Muscle layer of colon (tissue), 2 donors: Measurements from ENCODE around the gene KRTAP5-3.
"Not testable (repeated sequence)": the region's sequence is repeated elsewhere in the genome, so short reads cannot be mapped to it uniquely, and the experiment has no call there.

ENCODE experiments used
- H3K27ac ChIP-seq: one replicate; pipeline ENCODE4 v1.7.0; 2013; ENCODE audit warnings: low read depth, mild to moderate bottlenecking, low read length, moderate library complexity
- H3K27me3 ChIP-seq, 2 donors: one replicate each; pipeline ENCODE4 v1.7.0; 2013; ENCODE audit warnings: low read length in 2 of 2, mild to moderate bottlenecking in 2 of 2; ENCODE audit not compliant: insufficient read depth in 2 of 2, control insufficient read depth in 1 of 2
- H3K36me3 ChIP-seq: one replicate; pipeline ENCODE4 v1.7.0; 2013; ENCODE audit warnings: mild to moderate bottlenecking, low read length; ENCODE audit not compliant: insufficient read depth
- H3K4me1 ChIP-seq: one replicate; pipeline ENCODE4 v1.7.0; 2013; ENCODE audit warnings: mild to moderate bottlenecking, low read length; ENCODE audit not compliant: insufficient read depth
- H3K4me3 ChIP-seq, 2 donors: one replicate each; pipeline ENCODE4 v1.7.0; 2013; ENCODE audit warnings: low read length in 2 of 2, low read depth in 1 of 2, mild to moderate bottlenecking in 1 of 2, moderate library complexity in 1 of 2
- H3K9ac ChIP-seq: one replicate; pipeline ENCODE4 v1.7.0; 2013; ENCODE audit warnings: low read length
- H3K9me3 ChIP-seq: one replicate; pipeline ENCODE4 v1.7.0; 2013; ENCODE audit warnings: mild to moderate bottlenecking, low read length
- donor health status: abdominal sarcoma.
- donor health status: Adenocarcinoma of cecum.

The KRTAP5-3 gene

DNA sequence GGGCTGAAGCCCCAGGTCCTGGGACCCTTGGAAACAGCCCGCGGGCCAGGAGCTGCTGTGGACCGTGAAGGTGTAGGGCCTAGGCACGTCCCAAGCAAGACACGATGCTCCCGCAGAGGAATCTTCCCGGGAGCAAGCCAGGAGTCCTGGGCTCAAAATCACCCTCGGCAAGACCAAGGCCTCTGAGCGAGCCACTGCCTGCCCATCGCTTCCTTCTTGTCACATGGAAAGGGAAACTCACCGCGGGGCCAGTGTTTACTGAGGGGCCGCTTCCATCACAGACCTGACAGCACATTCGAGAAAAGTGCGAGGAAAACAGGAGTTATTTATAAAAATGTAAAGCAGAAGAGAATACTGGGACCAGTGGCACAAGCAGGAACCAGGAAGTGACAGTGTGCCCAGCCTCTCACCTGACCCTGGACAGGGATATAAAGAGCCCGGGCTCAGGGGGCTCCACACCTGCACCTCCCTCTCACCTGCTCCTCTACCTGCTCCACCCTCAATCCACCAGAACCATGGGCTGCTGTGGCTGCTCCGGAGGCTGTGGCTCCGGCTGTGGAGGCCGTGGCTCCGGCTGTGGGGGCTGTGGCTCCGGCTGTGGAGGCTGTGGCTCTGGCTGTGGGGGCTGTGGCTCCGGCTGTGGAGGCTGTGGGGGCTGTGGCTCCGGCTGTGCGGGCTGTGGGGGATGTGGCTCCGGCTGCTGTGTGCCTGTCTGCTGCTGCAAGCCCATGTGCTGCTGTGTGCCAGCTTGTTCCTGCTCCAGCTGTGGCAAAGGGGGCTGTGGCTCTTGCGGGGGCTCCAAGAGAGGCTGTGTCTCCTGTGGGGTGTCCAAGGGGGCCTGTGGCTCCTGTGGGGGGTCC lies 21.3 kb upstream of the KRTAP5-3 start, which contains the start of gene KRTAP5-5:
Gene KRTAP5-5 (plus strand): TSS at position 450 of the 860 bp plus-strand sequence. CDS start 66 bp downstream, at position 516.
- Histone ChIP-seq H3K9ac (no peak within 1 kb of the TSS), H3K27me3 (peaks cover 10 to 18% of the 10 kb centered on the region in 2 donors), H3K4me3 (no peak within 1 kb of the TSS)

DNA sequence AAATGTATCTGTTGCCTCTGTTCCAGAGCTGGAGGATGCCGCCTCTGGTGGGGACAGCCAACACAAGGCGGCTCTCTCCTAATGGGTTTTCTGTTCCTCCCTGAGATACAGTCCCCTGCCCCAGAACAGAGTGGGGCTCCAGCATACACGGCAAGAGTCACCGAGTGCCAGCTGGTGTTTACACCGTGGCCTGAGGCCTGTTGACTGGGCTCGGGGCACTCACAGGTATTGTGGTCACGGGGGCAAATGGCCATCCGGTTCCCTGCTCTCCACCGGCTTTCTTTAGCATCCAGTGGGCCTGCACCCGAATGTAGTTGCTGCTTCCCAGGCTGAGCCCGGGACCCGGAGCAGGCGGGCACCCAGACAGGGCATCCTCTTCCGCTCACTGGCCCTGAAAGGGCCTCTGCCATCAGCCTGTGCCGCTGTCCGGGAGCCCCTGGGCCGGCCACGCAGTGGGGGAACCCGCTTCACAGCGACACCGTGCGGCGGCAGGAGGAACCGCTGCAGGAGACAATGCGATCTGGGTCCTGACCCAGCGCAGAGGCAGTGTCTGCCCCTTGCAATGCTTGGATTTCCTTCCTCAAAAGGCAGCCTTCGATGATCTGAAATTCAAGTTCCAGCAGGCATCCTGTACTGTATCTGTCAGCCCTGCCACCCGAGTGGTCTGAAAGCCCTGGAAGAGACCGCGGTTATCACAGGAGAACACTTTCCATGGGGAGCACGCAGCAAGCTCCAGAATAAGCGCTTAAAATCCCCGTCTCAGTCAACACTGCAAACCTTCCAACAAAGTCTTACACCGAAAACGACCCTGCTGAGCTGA lies 20.5 kb upstream of the KRTAP5-3 start:
- Histone ChIP-seq H3K9me3 (no peaks in the 10 kb centered on the region), H3K36me3 (no peaks in the 10 kb centered on the region), H3K27ac (no peak overlapping the region), H3K4me1 (no peaks in the 10 kb centered on the region), H3K9ac (no peak overlapping the region), H3K4me3 (no peak overlapping the region), H3K27me3 (peaks cover 10 to 18% of the 10 kb centered on the region in 2 donors)

More for the DNA sequence above, 21.3 kb upstream of the KRTAP5-3 start, which contains the start of gene KRTAP5-5:
- Histone ChIP-seq H3K27ac (no peak within 1 kb of the TSS), H3K9me3 (no peaks in the 10 kb centered on the region), H3K4me1 (no peaks in the 10 kb centered on the region), H3K36me3 (no peaks in the 10 kb centered on the region)

DNA sequence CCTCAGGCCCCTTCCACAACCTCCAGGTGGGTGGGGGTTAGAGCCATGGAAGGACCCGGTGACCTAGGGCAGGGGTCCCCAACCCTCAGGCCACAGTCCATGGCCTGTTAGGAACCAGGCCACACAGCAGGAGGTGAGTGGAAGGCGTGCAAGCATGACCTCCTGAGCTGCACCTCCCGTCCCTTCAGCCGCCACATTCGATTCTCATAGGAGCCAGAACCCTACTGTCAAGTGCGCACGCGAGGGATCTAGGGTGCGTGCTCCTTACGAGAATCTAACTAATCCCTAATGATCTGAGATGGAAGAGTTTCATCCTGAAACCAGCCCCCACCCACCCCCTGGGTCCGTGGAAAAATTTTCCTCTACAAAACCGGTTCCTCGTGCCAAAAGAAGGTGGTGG lies 17.3 kb upstream of the KRTAP5-3 start:
- Histone ChIP-seq H3K4me1 (no peaks in the 10 kb centered on the region), H3K4me3 (no peak overlapping the region), H3K36me3 (no peaks in the 10 kb centered on the region), H3K9me3 (no peaks in the 10 kb centered on the region), H3K27me3 (peaks cover 2 to 13% of the 10 kb centered on the region in 2 donors), H3K9ac (no peak overlapping the region), H3K27ac (no peak overlapping the region)

DNA sequence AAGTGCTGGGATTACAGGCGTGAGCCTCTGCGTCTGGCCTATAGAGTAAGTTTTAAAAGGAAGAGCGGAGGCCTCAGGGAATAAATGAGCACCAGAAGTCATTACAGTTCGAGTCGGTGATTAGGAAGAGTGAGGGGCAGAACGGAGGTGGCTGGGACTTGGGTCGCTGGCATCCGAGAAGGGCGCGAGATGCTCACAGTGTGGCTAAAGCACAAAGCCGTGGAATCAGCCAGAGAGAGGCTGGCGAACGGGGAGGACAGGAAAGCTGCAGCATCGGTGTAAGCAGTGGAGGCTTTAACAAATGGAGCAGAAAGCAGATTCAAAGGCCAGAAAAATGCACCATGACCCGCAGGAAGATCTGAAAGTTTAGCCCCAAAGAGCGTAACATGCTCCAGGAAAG lies 16.4 kb upstream of the KRTAP5-3 start:
- Histone ChIP-seq H3K9me3 (no peaks in the 10 kb centered on the region), H3K27ac (no peak overlapping the region), H3K4me1 (no peaks in the 10 kb centered on the region), H3K4me3 (no peak overlapping the region), H3K36me3 (no peaks in the 10 kb centered on the region), H3K27me3 (peaks cover 0 to 13% of the 10 kb centered on the region in 2 donors), H3K9ac (no peak overlapping the region)

DNA sequence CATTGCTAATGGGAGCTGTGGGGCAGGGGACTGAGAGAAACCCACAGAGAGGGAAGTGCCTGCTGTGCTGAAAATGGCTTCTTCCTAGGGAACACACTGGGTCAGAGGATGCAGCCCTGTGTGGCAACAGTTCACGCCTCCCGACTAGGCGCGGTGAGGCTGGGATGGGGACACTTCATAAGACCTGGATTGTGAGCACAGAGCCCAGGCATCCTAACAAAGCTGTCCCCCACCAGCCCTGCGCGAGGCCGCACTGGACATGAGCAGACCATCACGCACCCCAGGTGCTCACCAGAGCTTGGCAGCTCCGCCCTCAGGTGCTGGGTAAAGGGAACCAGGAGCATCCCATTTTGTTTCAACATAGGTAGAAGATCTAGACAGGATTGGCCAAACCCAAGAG lies 15.5 kb upstream of the KRTAP5-3 start:
- no peak overlapping the region for H3K9ac ChIP-seq
- no peaks in the 10 kb centered on the region for H3K36me3 ChIP-seq
- H3K9me3 ChIP-seq = no peaks in the 10 kb centered on the region
- H3K4me1 ChIP-seq = no peaks in the 10 kb centered on the region
- H3K27me3 ChIP-seq = peaks cover 0 to 4% of the 10 kb centered on the region in 2 donors
- no peak overlapping the region for H3K27ac ChIP-seq
- no peak overlapping the region for H3K4me3 ChIP-seq

DNA sequence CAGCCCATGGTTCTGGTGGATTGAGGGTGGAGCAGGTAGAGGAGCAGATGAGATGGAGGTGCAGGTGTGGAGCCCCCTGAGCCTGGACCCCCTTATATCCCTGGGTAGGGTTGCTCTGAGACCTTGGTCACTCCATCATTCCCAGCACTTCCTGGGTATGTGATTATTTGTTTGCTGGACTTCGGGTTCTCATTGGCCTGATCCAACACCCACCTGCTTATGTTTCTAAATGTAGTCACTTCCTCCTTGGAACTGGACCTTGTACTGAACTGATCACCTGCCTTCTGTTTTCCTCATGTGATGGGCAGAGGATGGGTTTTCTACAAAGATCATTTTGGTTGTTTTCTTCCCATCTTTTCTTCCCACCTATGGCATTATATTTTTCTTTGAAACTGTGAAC lies 13.8 kb upstream of the KRTAP5-3 start, which contains the start of gene KRTAP5-4:
Gene KRTAP5-4 (minus strand): TSS at position 53 of the 400 bp plus-strand sequence. CDS start 45 bp downstream, at position 8.
- Histone ChIP-seq H3K27me3 (no peaks in the 10 kb centered on the region), H3K27ac (no peak within 1 kb of the TSS)

DNA sequence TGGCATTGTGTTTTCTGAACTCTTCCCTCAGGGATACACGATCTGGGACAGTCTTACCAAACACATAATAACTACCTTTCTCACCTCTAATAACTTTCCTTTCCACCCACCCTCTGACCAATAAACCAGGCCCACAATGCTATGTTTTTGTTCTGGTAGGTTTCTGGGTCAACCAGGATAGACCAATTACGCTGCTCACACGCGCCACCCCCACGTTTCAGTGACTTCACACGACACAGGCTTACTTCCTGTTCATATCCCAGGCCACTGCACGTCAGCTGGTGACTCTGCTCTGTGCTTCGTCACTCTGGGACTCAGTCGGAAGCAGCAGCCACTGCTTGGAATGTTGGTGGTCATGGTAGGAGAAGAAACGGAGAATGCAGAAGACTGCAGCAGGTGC lies 11.2 kb upstream of the KRTAP5-3 start:
- H3K27me3 ChIP-seq = no peaks in the 10 kb centered on the region
- H3K9ac ChIP-seq = no peak overlapping the region
- no peaks in the 10 kb centered on the region for H3K4me1 ChIP-seq
- H3K4me3 ChIP-seq = no peak overlapping the region
- H3K9me3 ChIP-seq = no peaks in the 10 kb centered on the region
- H3K27ac ChIP-seq = no peak overlapping the region
- no peaks in the 10 kb centered on the region for H3K36me3 ChIP-seq

More for the DNA sequence above, 13.8 kb upstream of the KRTAP5-3 start, which contains the start of gene KRTAP5-4:
- Histone ChIP-seq H3K4me1 (no peaks in the 10 kb centered on the region), H3K36me3 (no peaks in the 10 kb centered on the region), H3K9ac (no peak within 1 kb of the TSS), H3K9me3 (no peaks in the 10 kb centered on the region), H3K4me3 (no peak within 1 kb of the TSS)

DNA sequence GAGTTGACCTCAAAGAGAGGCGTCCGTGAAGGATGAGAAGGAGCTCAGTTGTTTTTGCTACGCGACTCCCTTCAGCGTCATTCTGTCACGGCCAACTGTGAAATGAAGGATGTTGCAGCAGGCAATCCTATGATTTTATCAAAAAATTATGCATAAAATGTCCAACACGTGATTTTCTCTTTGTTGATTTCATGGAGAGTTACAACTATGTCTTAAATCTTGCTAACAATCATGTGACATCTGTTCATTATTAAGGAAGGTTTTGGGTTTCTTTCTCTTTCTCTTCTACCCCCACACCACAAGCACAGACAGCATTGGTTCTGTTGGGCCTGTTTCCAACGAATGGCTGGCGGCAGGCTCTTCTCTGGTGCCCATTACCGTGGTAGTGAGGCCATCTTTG lies 10.0 kb upstream of the KRTAP5-3 start:
- Histone ChIP-seq H3K4me3 (no peak overlapping the region), H3K9ac (no peak overlapping the region), H3K36me3 (no peaks in the 10 kb centered on the region), H3K4me1 (no peaks in the 10 kb centered on the region), H3K27me3 (no peaks in the 10 kb centered on the region), H3K27ac (no peak overlapping the region), H3K9me3 (no peaks in the 10 kb centered on the region)

DNA sequence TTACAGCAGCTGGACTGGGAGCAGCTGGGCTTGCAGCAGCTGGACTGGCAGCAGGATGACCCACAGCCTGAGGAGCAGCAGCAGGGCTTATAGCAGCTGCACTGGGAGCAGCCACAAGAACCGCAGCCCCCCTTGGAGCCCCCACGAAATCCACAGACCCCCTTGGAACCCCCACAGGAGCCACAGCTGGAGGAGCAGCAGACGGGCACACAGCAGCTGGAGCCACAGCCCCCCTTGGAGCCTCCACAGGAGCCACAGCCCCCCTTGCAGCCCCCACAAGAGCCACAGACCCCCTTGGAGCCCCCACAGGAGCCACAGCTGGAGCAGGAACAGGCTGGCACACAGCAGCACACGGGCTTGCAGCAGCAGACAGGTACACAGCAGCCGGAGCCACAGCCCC lies 362 bp downstream of the KRTAP5-3 start:
- not testable (repeated sequence) for H3K9ac ChIP-seq, H3K4me1 ChIP-seq, H3K4me3 ChIP-seq, H3K36me3 ChIP-seq, H3K9me3 ChIP-seq, H3K27ac ChIP-seq
- peaks cover 0 to 16% of the 10 kb centered on the region in 2 donors for H3K27me3 ChIP-seq

DNA sequence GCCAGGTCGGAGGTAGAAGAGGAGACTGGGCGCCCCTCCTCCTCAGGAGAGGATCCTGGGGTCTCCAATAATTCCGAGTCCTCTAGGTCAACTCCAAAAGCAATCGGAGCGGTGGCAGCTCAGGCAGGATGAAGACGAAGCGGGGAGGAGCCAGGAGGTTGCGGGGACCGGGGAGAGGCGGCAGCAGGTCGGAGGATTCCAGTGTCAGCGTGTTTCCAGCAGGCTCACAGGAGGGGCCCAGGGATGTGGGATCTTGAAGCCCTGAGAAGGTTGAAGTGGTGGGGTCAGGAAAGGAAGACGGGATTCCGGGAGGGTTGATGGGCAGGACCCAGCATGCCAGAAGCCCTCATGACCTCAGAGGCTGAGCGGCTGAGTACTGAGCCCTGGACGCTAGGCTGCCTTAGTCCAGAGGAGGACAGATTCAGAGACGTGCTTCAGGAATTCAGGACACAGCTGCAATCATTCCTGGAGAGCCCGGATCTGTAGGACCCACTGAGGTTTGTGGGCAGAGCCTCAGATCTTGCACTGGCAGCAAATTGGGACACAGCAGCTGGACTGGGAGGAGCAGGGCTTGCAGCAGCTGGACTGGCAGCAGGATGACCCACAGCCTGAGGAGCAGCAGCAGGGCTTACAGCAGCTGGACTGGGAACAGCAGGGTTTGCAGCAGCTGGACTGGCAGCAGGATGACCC lies 962 bp downstream of the KRTAP5-3 start:
- H3K9me3 ChIP-seq, H3K36me3 ChIP-seq, H3K4me3 ChIP-seq, H3K27ac ChIP-seq, H3K4me1 ChIP-seq, H3K9ac ChIP-seq: not testable (repeated sequence)
- H3K27me3 ChIP-seq = peaks cover 0 to 16% of the 10 kb centered on the region in 2 donors

DNA sequence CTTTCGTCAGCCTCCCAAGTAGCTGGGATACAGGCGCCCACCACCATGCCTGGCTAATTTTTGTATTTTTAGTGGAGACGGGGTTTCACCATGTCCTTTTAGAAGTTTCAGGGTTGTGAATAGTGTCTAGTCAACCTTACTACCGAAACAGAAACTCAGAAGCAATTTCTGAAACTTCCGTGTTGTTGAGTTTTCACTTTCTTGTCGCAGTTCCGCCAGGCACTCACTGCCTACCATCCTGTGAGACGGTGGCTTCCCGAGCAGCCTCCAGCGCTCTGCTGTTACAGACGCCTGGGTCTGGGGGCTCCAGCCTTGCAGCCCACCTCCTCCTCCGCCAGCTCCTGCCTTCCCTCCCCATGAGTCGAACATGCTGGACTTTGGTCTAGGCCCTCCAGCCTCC lies 2.3 kb downstream of the KRTAP5-3 start:
- peaks cover 0 to 16% of the 10 kb centered on the region in 2 donors for H3K27me3 ChIP-seq
- H3K36me3 ChIP-seq, H3K27ac ChIP-seq, H3K9me3 ChIP-seq, H3K9ac ChIP-seq, H3K4me1 ChIP-seq, H3K4me3 ChIP-seq: not testable (repeated sequence)
